ENCODE results near the gene TRPM7.

The TRPM7 gene

GRCh38 chr15:50562735-50563640 is 123.6 kb downstream of the TRPM7 start:
- no peak for DNase-seq (ENCODE audit: low read depth, low spot score)

- DNase-seq (ENCODE audit: low read depth, low spot score): no peak
Observed at GRCh38 chr15:50558012-50558411, 128.6 kb downstream of the TRPM7 start.

DNA sequence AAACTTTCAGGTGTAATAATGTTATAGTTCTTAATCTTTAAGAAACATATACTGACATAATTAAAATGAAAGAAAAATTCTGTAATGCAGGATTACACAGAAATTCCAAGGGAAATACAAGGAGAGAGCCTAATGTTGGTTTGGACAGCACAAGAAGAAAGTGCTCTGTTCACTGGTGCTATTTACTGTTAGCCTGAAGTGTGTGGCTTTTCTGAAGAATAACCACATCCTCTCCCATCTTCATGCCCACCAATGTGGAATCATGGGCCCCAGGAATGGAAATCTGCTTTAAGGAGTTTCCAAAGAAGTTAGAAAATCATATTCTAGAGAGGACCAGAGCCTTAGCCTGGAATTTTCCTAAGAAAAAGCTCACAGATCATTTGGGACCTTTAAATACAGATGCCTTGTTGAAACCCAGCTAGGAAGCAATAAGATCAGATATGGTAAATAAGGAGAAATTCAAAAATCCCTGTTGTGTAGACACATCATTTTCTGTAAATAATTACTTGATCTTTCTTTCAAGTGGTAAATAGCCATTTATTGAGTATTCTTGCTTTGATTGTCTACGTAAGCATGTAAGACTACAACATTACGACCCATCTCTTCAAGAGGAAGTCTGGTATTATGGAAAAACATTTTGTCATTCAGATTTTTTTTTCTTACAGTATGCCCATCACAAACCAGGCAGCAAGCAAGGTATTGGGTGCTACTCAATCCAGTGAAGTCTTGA is 129.8 kb downstream of the TRPM7 start:
- no peak for DNase-seq (ENCODE audit: low read depth, low spot score)

DNA sequence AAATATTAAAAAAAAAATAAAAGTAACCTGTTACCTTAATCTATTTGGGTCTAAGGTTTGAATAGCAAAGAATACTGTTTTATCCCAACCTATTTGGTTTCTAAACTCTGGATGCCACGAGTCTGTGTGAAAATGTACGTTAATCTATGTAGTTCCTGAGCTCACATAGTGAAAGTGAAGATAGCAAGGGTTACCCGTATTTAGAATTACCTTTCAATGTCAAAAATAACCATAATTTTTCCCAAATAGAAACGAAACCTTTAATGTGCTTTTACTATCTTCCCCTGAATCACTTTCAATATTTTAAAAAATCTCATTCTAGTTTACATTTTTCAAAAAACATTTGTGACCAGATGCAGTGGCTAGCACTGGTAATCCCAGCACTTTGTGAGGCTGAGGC is 134.4 kb downstream of the TRPM7 start:
- DNase-seq (ENCODE audit: low read depth, low spot score): no peak

DNA sequence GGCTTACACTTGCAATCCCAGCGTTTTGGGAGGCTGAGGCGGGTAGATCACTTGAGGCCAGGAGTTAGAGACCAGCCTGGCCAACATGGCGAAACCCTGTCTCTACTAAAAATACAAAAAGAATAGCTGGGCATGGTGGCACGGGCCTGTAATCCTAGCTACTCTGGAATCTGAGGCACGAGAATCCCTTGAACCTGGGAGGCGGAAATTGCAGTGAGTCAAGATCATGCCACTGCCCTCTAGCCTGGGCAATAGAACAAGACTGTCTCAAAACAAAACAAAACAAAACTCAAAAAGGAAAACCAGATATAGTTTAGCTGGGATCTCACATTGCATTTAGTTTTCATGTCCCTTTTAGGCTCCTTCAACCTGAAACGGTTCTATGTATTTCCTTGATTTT is 137.3 kb downstream of the TRPM7 start:
- no peak for DNase-seq (ENCODE audit: low read depth, low spot score)

GRCh38 chr15:50546566-50546965 is 140.0 kb downstream of the TRPM7 start, which contains the start of gene USP50:
USP50 (minus strand) TSS chr15:50546666; CDS start chr15:50546525, 141 bp downstream.
- DNase-seq (ENCODE audit: low read depth, low spot score): no peak

DNA sequence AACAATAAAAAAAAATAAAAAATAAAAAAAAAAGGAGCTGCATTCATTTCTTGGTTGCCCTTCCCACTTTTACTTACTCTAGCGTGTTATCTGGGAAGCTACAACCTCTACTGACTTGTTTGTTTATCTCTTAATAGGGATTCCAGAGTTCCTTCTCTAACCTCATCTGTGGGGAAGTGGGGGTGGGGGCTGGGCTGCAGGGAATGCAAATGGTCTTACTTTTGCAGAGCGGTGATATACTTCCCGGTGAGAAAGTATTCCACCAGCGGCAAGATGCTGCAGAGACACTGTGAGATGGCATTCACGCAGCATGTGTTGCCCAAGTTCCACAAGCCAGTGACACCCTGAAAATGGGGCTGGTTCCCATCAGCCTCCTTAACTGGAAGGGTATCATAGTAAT is 142.2 kb downstream of the TRPM7 start:
- DNase-seq (ENCODE audit: low read depth, low spot score): no peak

DNA sequence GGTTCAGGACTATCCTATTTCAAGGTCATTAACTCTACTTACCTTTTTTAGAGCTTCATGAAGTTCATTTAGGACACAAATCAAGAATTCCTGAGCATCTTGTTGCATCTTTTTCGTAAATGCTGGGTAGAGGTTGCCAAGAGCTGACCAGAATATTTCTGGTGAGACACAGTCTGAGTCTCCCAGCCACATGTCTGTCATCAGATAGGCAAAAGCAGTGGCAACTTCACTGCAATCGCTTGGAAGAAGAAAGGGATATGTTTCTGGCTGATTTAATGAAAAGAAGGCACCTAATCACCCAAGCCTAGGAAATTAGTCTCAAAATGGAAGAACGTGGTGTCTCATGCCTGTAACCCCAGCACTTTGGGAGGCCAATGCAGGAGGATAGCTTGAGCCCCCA is 143.0 kb downstream of the TRPM7 start:
- no peak for DNase-seq (ENCODE audit: low read depth, low spot score)

DNA sequence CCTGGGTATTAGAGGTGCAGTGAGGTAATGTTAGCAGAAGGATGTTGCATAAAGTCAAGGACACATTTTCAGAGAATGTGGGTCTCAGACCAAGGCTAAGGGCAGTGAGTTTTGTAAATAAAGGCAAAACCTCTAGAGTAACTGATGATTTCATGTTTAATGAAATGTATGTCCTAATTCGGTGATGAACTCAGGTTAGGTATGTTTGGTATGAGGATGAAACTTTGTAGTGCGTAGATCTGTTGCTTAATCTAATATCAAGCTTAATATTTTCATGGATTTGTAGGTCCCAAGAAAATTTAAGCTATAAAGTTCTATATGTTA is 143.7 kb downstream of the TRPM7 start:
- no peak for DNase-seq (ENCODE audit: low read depth, low spot score)

DNA sequence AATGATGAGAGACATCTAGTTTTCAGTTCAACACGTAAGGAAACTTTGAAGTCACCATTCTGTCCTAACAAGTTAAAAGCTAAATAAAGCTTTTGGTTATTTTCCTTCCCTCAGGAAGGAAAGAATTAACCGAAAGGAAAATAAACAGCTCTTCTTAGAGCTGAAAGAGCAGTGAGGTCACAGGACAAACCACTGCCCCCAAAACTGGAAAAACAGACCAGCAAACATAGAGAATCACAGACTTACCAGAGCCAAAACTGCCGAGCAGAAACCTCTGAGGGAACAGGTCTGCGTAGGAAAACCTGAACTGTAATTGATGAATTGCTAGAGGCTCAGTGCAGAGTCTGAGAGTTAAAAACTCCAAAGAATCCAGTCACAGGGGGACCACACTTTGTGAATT is 154.8 kb downstream of the TRPM7 start:
- no peak for DNase-seq (ENCODE audit: low read depth, low spot score)

- DNase-seq (ENCODE audit: low read depth, low spot score): no peak
Observed at GRCh38 chr15:50531163-50531562, 155.4 kb downstream of the TRPM7 start.

DNA sequence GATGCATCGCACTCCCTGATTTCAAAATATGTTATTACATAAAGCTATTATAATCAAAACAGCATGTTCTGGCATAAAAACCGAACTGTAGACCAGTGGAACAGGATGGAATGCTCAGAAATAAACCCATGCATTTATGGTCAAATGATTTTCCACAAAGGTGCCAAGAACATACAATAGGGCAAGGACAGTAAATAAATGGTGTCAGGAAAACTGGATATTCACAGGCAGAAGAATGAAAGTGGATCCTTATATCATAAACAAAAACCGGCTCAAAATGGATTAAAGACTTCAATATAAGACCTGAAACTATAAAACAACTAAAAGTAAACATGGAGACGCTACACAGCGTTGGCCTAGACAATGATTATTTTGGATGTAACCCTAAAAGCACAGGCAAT is 162.7 kb downstream of the TRPM7 start:
- no peak for DNase-seq (ENCODE audit: low read depth, low spot score)

DNA sequence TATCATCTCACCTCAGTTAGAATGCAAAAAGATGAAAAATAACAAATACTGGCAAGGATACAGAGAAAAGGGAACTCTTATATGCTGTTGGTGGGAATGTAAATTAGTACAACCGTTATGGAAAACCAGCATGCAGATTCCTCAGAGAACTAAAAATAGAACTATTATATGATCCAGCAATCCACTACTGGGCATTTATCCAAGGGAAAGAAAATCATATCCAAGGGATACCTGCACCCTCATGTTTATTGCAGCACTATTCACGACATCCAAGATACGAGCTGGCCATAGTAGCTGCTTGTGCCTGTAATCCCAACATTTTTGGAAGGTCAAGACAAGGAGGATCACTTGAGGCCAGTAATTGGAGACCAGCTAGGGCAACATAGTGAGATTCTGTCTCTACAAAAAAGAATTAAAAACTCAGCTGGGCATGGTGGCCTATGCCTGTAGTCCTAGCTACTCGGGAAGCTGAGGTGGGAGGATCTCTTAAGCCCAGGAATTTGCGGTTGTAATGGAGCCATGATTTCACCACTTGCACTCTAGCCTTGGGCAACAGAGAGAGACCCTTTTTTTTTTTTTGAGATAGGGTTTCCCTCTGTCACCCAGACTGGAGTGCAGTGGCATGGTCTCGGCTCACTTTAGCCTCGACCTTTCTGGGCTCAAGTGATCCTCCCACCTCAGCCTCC is 166.7 kb downstream of the TRPM7 start:
- no peak for DNase-seq (ENCODE audit: low read depth, low spot score)

- DNase-seq (ENCODE audit: low read depth, low spot score): no peak
Observed at GRCh38 chr15:50513001-50513400, 173.6 kb downstream of the TRPM7 start.

Data from smooth muscle cell of the brain vasculature (primary cell).